ENCODE measurements around the gene PAFAH1B1.

DNA sequence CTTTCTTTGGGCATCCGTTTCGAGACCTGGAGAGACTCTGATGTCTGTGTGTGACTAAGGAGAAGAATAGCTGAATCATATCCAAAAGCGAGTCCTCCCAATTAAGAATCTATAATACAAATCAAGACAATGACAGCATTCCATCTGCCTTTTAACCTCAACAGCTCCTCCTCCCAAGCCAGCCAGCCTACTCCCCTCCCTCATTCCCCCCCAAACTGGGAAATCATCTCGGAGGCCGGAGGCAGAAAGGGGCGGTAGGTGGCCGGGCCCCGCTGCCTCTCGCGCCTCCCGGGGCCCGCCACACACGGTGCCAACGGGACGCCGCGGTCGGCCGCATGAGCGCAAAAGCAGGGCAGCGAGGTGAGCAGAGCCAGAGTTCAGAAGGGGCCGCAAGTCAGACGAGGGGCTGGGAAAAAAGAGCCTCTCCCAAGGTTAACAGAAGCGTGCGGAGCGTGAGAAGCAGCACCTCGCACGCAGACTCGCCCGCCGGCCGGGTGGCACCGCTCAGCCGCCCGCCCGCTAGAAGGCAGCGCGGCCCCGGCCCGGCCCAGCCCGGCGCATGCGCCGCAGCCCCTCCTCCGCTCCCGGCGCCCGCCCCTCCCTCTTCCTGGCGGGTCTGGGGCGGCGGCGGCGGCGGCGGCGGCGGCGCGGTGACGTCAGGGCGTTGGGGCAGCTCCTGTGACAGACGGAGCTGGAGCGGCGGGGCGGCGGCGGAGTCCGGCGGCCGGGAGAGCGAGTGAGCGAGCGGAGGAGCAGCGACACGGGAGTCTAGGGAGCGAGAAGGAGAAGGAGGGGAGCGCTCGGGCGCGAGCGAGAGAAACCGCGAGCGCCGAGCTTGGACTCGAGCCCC lies at the start of gene PAFAH1B1:
- TF ChIP-seq, protein P1, sequence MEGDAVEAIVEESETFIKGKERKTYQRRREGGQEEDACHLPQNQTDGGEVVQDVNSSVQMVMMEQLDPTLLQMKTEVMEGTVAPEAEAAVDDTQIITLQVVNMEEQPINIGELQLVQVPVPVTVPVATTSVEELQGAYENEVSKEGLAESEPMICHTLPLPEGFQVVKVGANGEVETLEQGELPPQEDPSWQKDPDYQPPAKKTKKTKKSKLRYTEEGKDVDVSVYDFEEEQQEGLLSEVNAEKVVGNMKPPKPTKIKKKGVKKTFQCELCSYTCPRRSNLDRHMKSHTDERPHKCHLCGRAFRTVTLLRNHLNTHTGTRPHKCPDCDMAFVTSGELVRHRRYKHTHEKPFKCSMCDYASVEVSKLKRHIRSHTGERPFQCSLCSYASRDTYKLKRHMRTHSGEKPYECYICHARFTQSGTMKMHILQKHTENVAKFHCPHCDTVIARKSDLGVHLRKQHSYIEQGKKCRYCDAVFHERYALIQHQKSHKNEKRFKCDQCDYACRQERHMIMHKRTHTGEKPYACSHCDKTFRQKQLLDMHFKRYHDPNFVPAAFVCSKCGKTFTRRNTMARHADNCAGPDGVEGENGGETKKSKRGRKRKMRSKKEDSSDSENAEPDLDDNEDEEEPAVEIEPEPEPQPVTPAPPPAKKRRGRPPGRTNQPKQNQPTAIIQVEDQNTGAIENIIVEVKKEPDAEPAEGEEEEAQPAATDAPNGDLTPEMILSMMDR (IDR thresholded peaks at IDR 0.05) = peak; percentile 31
- TF ChIP-seq EZH2 (IDR thresholded peaks at IDR 0.05; ENCODE audit: borderline replicate concordance, insufficient read depth, low read depth, low read length, poor library complexity, severe bottlenecking) = no peak

All from B cell (primary cell).